Erythroblast (primary cell): Measurements from ENCODE around the gene C16orf54.

Experiments used
- GATA1 ChIP-seq: IDR thresholded peaks from 2 replicates; pipeline ENCODE4 v1.6.1; 2011; ENCODE audit warnings: low read depth, mild to moderate bottlenecking, control low read depth, low read length, moderate library complexity
- POLR2A ChIP-seq: IDR thresholded peaks from 2 replicates; pipeline ENCODE4 v1.6.1; 2011; ENCODE audit warnings: mild to moderate bottlenecking, low read length

DNA sequence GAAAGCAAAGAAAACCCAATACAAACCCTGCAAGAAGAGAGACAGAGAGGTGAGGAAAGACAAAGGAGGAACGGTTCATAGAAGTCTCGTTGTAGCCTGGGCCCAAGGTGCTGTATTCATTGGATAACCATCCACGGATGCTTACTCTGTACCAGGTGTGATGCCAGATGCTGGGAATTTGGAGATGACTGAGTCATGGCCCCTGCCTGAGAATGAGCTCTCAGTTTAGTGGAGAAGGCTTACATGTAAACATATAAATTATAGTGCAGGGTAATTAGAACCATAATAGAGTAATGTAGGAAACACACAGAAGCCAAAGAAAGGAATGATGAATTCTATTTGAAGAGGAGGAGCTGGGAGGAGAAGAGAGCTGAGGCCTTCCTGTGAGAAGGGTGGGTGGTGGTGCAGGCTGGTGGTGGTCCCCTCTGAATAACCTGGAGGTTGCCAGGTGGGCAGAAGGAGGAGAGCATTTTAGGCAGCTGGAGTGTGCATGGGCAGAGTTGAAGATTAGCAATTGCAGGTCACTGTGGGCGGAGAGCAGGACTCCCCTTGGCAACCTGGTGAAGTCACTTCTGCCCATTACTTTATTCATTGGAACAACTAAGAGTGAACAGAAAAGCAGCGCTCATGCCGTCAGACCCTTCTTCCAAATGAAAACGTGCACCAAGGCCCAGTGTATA, 24.6 kb upstream of the C16orf54 start:
- TF ChIP-seq POLR2A (no peak), GATA1 (no peak)
